Uterus (tissue), 2 donors: ENCODE measurements around the gene ADAMTS18.

Experiments
- POLR2A ChIP-seq, 2 donors: fragments of 450-650 bp; IDR thresholded peaks; one replicate each; pipeline ENCODE4 v1.6.1; 2016; ENCODE audit warnings: antibody characterized with exemption in 2 of 2, mild to moderate bottlenecking in 1 of 2, moderate library complexity in 1 of 2
- TF ChIP-seq, protein P1 (sequence below), 4 experiments: fragments of 200-600 bp in 2 of 4; fragments of 450-650 bp in 2 of 4; sonication (generic) in 2 of 4; IDR thresholded peaks; one replicate each; pipeline ENCODE4 v1.5.1; 2016 to 2019; ENCODE audit warnings: antibody characterized with exemption in 4 of 4, mild to moderate bottlenecking in 2 of 4, moderate library complexity in 1 of 4

DNA sequence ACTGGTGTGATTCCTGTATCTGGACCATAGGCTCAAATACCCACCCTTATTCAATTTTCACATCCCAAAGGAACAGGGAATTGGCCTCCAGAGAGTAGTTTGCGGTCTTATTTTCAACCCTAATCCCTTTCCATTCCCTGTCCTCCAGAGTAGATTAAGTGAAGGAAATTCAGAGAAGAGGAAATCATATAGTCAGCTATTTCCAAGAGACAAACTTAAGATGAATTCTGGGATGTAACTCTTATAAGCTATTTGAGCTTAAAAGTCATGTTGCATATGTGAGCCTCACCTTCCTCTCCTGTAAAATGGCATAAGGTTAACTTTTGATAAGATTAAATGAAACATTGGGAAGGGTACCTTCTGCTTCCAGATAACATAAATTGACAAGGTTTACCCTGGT, 37.4 kb upstream of the ADAMTS18 start:
- TF ChIP-seq, protein P1, sequence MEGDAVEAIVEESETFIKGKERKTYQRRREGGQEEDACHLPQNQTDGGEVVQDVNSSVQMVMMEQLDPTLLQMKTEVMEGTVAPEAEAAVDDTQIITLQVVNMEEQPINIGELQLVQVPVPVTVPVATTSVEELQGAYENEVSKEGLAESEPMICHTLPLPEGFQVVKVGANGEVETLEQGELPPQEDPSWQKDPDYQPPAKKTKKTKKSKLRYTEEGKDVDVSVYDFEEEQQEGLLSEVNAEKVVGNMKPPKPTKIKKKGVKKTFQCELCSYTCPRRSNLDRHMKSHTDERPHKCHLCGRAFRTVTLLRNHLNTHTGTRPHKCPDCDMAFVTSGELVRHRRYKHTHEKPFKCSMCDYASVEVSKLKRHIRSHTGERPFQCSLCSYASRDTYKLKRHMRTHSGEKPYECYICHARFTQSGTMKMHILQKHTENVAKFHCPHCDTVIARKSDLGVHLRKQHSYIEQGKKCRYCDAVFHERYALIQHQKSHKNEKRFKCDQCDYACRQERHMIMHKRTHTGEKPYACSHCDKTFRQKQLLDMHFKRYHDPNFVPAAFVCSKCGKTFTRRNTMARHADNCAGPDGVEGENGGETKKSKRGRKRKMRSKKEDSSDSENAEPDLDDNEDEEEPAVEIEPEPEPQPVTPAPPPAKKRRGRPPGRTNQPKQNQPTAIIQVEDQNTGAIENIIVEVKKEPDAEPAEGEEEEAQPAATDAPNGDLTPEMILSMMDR (IDR thresholded peaks at IDR 0.05) = no peak
- no peak for TF ChIP-seq POLR2A (IDR thresholded peaks at IDR 0.05)
